OCI-LY7 (cell line): ENCODE data around the gene FCN1.

Source experiments
- EZH2phosphoT487 ChIP-seq: fragments of 200-600 bp; sonication (generic); IDR thresholded peaks from 2 replicates; pipeline ENCODE4 v1.6.1; 2018; ENCODE audit warnings: low read depth, borderline replicate concordance, mild to moderate bottlenecking, mixed run types, antibody characterized with exemption, low read length, moderate library complexity, mixed read lengths
- TF ChIP-seq, protein P1 (sequence below): fragments of 200-600 bp; sonication (generic); conservative IDR thresholded peaks from 2 replicates; pipeline ENCODE4 v1.5.1; 2014; ENCODE audit warnings: mild to moderate bottlenecking, antibody characterized with exemption, low read length, moderate library complexity, mixed read lengths

DNA sequence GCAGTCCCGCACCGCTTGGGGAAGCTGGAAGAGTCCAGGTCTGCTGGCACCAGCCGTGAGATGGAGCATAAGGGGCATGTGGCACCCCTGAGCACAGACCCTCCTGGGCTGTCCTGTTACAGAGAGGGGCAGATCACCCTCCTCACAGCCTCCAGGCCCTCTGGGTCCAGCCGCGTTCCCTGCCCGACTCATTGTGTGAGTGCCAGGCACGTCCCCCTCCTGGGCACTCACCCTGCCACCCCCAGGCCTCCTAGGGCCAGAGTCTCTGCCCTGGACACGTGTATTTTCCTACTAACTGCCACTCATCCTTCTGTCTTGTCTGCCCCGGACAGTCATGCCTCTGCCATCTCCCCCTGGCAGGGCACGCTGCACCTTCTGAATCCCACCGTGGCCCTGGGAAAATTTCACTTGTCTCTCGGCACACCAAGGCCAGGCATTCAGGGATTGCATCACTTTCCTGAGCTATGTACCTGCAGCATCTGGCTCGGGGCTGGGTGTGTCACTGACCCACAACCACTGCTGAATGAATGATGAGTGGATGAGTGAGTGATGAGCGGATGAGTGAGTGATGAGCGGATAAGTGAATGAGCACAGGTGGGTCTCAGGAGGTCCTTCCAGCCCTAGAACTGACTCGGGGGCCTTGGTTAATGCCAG lies 21.5 kb upstream of the FCN1 start:
- TF ChIP-seq, protein P1, sequence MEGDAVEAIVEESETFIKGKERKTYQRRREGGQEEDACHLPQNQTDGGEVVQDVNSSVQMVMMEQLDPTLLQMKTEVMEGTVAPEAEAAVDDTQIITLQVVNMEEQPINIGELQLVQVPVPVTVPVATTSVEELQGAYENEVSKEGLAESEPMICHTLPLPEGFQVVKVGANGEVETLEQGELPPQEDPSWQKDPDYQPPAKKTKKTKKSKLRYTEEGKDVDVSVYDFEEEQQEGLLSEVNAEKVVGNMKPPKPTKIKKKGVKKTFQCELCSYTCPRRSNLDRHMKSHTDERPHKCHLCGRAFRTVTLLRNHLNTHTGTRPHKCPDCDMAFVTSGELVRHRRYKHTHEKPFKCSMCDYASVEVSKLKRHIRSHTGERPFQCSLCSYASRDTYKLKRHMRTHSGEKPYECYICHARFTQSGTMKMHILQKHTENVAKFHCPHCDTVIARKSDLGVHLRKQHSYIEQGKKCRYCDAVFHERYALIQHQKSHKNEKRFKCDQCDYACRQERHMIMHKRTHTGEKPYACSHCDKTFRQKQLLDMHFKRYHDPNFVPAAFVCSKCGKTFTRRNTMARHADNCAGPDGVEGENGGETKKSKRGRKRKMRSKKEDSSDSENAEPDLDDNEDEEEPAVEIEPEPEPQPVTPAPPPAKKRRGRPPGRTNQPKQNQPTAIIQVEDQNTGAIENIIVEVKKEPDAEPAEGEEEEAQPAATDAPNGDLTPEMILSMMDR, result no peak
- TF ChIP-seq EZH2phosphoT487, result no peak
